Hair follicular keratinocyte (primary cell): ENCODE data around the gene SAT2. TPM values are rescaled to one million over a fixed set of nuclear protein-coding genes. Genes with fewer than 3 reads are reported as not detected.

Source experiments
- total RNA-seq: library from RNA; depleted of rRNA; stranded (reverse); fragments of >200 nt; gene quantifications from 2 replicates; pipeline ENCODE4 v1.2.3, GENCODE V29; 2015

The SAT2 gene
- 25.8 and 43.2 TPM in 2 replicates for total RNA-seq

DNA sequence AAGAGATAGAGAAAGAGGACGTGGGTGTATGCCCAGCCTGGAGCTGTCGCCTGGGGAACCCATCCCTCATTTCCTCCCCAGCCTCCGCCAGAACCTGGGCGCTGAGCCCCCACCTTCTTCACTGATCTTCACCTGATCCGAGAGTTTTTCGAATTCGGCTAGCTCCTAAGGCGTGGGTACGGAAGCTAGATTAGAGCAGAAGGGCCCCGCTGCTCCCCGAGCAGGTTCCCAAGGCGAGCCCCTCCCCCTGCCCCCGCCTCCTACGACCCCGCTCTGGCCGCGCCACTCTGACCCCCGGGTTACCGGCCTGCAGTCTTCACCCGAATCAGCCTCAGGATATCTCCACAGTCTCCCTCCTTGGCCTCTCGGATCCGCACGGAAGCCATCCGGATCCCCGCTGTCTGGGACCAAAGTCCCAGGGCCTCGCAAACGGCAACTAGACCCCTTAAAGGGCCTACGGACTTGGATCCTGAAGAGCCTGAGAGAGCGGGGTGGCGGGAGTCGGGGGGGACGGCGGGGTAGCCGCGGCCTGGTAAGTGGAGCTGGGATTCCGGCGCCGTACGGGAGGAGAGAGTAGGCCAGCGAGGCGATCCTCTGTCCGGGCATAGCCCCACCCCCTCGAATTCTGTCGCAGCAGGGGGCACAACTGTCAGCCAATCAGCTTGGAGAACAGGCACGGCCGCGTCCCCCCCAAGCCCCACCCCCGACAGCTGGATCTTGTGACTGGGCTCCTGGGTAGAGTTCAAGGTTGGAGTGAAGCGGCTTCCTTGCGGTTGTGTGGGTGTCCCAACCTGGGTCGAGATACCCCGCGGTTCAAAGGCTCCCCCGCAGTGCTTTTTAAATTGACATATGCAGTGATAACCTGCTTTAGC lies at the start of gene SAT2:
Gene SAT2 (minus strand): TSS at position 572 of the 872 bp plus-strand sequence. CDS start 186 bp downstream, at position 386.

DNA sequence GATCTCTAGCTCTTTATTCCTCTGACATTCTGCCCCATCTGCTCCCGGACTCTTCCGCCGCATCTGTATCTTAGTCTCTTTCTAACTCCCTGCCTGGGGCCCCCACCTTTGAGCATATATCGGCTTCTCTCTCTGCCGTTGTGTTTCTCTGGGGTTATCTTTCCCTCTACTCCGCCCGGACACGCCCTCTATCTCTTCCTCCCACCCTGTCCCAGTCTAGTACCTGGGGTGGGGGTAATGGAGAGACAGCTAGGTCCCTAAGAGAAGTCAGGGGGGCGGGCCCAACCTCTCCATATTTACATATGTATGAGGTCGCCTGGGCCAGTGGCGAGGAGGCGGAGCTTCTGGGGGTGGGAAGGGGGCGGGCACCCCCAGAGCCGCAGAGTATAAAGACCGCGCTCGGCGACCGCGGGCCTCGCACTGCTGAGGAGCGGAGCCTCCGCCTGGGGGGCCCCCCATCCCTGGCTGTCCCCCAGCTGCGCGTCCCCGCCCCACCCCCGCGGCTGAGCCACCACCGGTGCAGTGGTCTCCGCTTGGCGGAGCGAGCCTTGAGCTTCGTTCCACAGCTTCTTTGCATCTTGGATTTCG lies 23.0 kb upstream of the SAT2 start, which contains the start of gene ATP1B2:
Gene ATP1B2 (plus strand): TSS at position 418 of the 588 bp plus-strand sequence. CDS start 593 bp downstream, outside the sequence.

DNA sequence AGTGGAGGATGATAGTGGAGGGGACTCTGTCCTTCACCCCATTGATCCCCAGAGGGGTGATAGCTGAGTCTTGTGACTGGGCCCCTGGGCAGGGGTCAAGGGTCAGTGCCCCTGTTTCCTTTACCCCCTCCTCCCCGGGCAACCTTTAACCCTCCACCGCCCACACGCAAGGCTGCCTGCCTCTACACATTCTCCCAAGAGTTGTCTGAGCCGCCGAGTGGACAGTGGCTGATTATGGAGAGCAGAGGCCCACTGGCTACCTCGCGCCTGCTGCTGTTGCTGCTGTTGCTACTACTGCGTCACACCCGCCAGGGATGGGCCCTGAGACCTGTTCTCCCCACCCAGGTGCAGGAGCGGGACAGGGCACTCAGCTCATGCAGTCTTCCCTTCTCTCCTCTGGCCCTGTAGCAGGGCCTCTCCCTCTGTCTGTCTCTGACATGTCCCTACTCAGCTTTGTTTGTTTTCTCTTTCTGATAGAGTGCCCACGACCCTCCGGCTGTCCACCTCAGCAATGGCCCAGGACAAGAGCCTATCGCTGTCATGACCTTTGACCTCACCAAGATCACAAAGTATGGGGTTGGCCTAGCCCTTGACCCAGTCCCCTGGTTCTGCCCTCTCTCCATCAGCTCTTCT lies 2.4 kb upstream of the SAT2 start, which contains the start of gene SHBG:
Gene SHBG (plus strand): TSS at position 197 of the 633 bp plus-strand sequence. CDS start 38 bp downstream, at position 235.

DNA sequence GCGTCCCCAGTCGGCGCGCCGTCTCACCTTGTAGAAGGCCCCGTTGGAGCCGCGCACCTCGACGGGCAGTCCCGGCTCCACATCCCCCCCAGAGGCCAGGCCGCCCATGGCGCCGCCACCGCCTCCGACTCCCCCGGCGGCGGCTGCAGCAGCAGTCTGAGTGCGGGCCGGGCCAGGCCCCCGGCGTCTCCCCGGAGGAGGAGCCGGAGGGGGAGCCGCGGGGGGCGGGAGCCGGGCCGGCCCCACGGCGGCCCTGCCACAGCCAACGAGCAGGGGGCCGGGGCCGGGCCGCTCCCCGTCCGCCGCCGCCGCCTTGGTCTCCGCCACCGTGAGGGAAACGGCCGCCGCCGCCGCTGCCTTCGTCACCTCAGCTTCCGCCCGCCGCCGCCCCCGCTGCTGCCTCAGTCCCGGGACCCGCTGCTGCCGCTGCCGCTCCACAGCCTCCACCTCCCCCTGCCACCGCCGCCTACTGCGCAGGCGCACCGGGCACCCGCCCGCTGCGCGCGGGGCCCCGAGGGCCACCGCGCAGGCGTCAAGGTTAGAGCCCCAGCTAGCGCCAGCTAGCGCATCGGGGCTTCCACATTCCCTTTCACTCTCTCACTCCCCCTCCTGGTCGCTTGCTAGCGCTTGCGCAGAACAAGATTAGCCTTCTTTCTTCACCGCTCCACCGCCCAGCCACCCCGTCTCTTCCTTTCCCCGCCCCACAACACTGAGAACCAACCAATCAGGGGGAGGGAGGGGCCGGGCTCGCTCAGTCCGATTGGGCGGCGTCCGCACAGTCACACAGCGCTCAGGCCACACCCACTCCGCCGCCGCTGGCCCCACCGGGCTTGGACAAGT lies 13.0 kb downstream of the SAT2 start, which contains the start of gene FXR2:
Gene FXR2 (minus strand): TSS at position 473 of the 840 bp plus-strand sequence. CDS start 365 bp downstream, at position 108.

DNA sequence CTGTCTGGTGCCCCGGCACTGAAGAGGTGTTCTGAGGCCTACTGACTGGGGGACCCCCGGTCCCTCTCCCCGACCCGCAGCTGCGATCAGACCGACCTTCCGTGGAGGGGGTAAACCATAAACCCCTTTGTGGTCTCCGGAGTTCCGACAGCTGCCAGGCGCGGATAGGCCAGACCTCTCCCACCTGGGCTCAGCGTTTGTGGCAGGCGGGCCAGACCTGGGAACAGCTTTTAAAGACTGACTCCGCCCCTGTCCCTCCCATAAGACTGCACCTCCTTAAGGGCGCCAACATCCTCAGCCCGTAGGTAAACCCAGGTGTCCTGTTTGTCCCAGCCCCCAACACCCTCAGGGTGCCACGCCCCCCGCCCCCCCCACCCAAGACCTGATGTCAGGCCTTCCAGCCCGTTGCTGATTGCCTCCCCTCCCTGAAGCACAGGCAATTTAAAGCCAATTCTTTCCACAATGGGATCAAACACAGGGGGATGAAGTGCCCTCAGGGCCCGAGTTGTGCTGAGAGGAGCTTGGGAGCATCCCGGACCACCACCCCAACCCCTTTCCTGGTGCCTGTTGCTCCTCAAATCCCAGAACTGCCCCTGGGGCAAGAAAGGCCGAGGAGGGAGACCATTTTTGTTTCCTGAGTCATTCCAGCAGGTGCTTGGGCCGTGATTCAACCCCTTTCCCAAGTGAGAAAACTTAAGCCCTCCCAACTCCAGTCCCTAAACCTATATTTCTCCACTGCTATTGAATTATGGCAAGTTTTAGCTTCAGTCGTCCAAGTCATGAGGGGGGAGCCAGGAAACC lies 37.5 kb downstream of the SAT2 start, which contains the start of gene SOX15:
Gene SOX15 (minus strand): TSS at position 204 of the 801 bp plus-strand sequence. CDS start 418 bp downstream, outside the sequence.

DNA sequence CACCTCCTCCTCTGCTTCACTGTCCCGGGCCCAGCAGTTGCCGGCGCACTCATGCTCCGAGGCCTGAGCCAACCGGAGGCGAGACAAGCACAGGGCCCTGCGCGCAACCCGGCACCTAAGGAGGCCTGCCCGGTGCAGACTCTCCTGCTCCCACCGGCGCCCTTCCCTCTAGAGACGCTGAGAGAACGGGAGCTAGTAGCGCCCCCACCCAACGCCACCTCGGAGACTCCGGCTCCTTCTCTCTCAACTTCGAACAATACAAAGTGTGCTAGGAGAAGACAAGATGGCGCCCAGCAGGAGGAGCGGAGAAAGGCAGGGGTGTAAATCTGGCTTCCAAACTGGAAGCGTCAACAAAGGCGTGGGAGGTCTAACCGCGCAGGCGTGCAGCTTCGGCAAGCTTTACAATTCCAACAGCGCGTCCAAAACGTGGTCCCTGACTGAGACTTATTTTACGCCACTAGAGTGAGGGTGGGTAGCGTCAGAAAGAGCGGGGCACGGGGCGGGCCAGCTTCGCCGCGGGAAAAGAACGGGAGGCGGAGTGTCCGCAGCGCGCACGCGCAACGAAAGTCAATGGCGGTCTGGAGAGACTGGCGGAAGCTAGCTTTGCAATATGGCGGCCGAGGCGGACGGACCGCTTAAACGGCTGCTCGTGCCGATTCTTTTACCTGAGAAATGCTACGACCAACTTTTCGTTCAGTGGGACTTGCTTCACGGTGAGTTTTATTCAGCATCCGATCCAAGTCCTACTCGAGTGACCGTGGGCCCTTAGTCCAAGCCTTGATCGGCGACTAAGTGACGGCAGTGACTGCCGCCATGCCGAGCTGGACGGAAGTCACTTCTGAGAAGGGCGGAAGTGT lies 44.1 kb downstream of the SAT2 start, which contains the start of gene MPDU1:
Gene MPDU1 (plus strand): TSS at position 600 of the 857 bp plus-strand sequence. CDS start 11 bp downstream, at position 611.

DNA sequence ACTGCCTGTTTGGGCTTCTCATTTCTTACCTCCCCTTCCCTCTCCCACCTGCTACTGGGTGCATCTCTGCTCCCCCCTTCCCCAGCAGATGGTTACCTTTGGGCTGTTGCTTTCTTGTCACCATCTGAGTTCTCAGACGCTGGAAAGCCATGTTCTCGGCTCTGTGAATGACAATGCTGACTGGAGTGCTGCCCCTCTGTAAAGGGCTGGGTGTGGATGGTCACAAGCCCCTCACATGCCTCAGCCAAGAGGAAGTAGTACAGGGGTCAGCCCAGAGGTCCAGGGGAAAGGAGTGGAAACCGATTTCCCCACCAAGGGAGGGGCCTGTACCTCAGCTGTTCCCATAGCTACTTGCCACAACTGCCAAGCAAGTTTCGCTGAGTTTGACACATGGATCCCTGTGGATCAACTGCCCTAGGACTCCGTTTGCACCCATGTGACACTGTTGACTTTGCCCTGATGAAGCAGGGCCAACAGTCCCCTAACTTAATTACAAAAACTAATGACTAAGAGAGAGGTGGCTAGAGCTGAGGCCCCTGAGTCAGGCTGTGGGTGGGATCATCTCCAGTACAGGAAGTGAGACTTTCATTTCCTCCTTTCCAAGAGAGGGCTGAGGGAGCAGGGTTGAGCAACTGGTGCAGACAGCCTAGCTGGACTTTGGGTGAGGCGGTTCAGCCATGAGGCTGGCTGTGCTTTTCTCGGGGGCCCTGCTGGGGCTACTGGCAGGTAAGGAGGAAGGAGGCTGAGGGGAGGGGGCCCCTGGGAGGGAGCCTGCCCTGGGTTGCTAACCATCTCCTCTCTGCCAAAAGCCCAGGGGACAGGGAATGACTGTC lies 48.4 kb downstream of the SAT2 start, which contains the start of gene CD68:
Gene CD68 (plus strand): TSS at position 638 of the 833 bp plus-strand sequence. CDS start 40 bp downstream, at position 678.

Other genes with a start within 250 kb of the SAT2 start
- 3.8 and 7.7 TPM in 2 replicates for gene TNK1, start 246.7 kb downstream of the SAT2 start, total RNA-seq
- gene PLSCR3, start 233.3 kb downstream of the SAT2 start, total RNA-seq = 68.4 and 99.4 TPM in 2 replicates
- 138 and 193 TPM in 2 replicates for gene TMEM256, start 223.7 kb downstream of the SAT2 start, total RNA-seq
- 2.4 and 6.1 TPM in 2 replicates for gene NLGN2, start 220.0 kb downstream of the SAT2 start, total RNA-seq
- not detected in 2 replicates for gene SPEM1, start 207.5 kb downstream of the SAT2 start, total RNA-seq
- gene SPEM2, start 202.2 kb downstream of the SAT2 start, total RNA-seq = not detected in 2 replicates
- gene SPEM3, start 199.0 kb downstream of the SAT2 start, total RNA-seq = not detected in 2 replicates
- 25.2 and 30.4 TPM in 2 replicates for gene TMEM102, start 192.4 kb downstream of the SAT2 start, total RNA-seq
- gene FGF11, start 188.3 kb downstream of the SAT2 start, total RNA-seq = 7.5 and 17.3 TPM in 2 replicates
- 9.8 and 14.8 TPM in 2 replicates for gene CHRNB1, start 182.8 kb downstream of the SAT2 start, total RNA-seq
- 25.9 and 36.8 TPM in 2 replicates for gene ZBTB4, start 148.2 kb downstream of the SAT2 start, total RNA-seq
- gene SLC35G6, start 146.4 kb downstream of the SAT2 start, total RNA-seq = not detected in 2 replicates
- gene POLR2A, start 143.5 kb downstream of the SAT2 start, total RNA-seq = 31.9 and 33.7 TPM in 2 replicates
- 8.8 and 10.3 TPM in 2 replicates for gene TNFSF12, start 78.8 kb downstream of the SAT2 start, total RNA-seq
- gene TNFSF13, start 69.1 kb downstream of the SAT2 start, total RNA-seq = 0.80 and 5.9 TPM in 2 replicates
- 56.2 and 86.9 TPM in 2 replicates for gene SENP3, start 65.9 kb downstream of the SAT2 start, total RNA-seq
- 23.4 and 57.7 TPM in 2 replicates for gene CD68, start 48.2 kb downstream of the SAT2 start, total RNA-seq
- 138 and 153 TPM in 2 replicates for gene MPDU1, start 44.0 kb downstream of the SAT2 start, total RNA-seq
- 141 and 207 TPM in 2 replicates for gene SOX15, start 37.7 kb downstream of the SAT2 start, total RNA-seq
- gene FXR2, start 12.9 kb downstream of the SAT2 start, total RNA-seq = 39.6 and 41.3 TPM in 2 replicates
- not detected in 2 replicates for gene SHBG, start 2.3 kb upstream of the SAT2 start, total RNA-seq
- gene ATP1B2, start 23.1 kb upstream of the SAT2 start, total RNA-seq = not detected in 2 replicates
- gene TP53, start 59.7 kb upstream of the SAT2 start, total RNA-seq = 42.5 and 54.0 TPM in 2 replicates
- 7.9 and 17.5 TPM in 2 replicates for gene WRAP53, start 60.7 kb upstream of the SAT2 start, total RNA-seq
- gene EFNB3, start 77.4 kb upstream of the SAT2 start, total RNA-seq = 0.65 and 3.2 TPM in 2 replicates
- gene DNAH2, start 89.9 kb upstream of the SAT2 start, total RNA-seq = 0.23 and 0.55 TPM in 2 replicates
- gene KDM6B, start 206.4 kb upstream of the SAT2 start, total RNA-seq = 2.1 and 3.9 TPM in 2 replicates
- gene TMEM88, start 227.2 kb upstream of the SAT2 start, total RNA-seq = 0.23 TPM in 1 of 2 replicates, not detected in the other
- gene NAA38, start 229.7 kb upstream of the SAT2 start, total RNA-seq = 70.1 and 79.4 TPM in 2 replicates
- gene CYB5D1, start 230.2 kb upstream of the SAT2 start, total RNA-seq = 5.0 and 11.6 TPM in 2 replicates